HL-60 (cell line): ENCODE data around the gene SH3GL2.

Source experiments
- DNase-seq, 2 experiments: peaks; one replicate each; pipeline ENCODE4 v3.0.0-alpha.2; 2010 to 2020; ENCODE audit warnings: low read depth in 1 of 2, low spot score in 1 of 2
- H3K27ac ChIP-seq: fragments of 250-450 bp; sonication (Bioruptor Pico); replicated peaks from 2 replicates; pipeline ENCODE4 v1.5.1; 2020; ENCODE audit warnings: mild to moderate bottlenecking, moderate library complexity
- H3K27me3 ChIP-seq: fragments of 250-450 bp; sonication (Bioruptor Pico); 2 replicates; pipeline ENCODE4 v1.5.1; 2021; ENCODE audit warnings: mild to moderate bottlenecking, moderate library complexity; ENCODE audit not compliant: insufficient read depth, poor library complexity, severe bottlenecking
- H3K4me3 ChIP-seq: replicated peaks from 2 replicates; pipeline ENCODE4 v1.5.1; 2011; ENCODE audit warnings: mild to moderate bottlenecking, control low read depth, low read length; ENCODE audit not compliant: insufficient read depth
- GABPA ChIP-seq: IDR thresholded peaks from 2 replicates; pipeline ENCODE4 v1.6.1; 2012; ENCODE audit warnings: low read depth
- POLR2AphosphoS5 ChIP-seq: IDR thresholded peaks from 2 replicates; pipeline ENCODE4 v1.6.1; 2012; ENCODE audit warnings: low read depth
- SPI1 ChIP-seq: IDR thresholded peaks from 2 replicates; pipeline ENCODE4 v1.6.1; 2012; ENCODE audit warnings: low read depth, mild to moderate bottlenecking, borderline replicate concordance
- TF ChIP-seq, protein P1 (sequence below): IDR thresholded peaks from one replicate; pipeline ENCODE4 v1.5.1; 2011; ENCODE audit warnings: low read length, control low read depth, inconsistent platforms; ENCODE audit not compliant: insufficient read depth
- TF ChIP-seq, protein P2 (sequence below): IDR thresholded peaks from 2 replicates; pipeline ENCODE4 v1.6.1; 2012; ENCODE audit warnings: low read depth; ENCODE audit not compliant: insufficient replicate concordance

The SH3GL2 gene

DNA sequence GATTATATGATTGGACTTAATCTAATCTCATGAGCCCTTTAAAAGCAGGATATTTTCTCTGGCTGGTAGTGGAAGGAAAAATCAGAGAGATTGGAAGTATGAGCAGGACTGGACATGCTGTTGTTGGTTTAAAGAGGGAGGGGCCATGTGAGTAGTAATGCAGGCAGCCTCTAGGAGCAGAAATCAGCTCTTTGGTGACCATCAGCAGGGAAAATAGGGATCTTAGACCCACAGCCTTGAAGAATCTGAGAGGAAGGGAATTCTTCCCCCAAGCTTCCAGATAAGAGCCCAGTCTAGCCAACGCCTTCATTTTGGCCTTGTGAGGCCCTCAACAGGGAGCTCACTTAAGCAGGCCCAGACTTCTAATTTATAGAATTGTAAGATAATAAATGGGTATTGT lies 9.5 kb downstream of the SH3GL2 start:
- Histone ChIP-seq H3K27me3 (no peaks in the 10 kb centered on the region), H3K27ac (no peak overlapping the region), H3K4me3 (no peak overlapping the region)
- TF ChIP-seq, protein P1, sequence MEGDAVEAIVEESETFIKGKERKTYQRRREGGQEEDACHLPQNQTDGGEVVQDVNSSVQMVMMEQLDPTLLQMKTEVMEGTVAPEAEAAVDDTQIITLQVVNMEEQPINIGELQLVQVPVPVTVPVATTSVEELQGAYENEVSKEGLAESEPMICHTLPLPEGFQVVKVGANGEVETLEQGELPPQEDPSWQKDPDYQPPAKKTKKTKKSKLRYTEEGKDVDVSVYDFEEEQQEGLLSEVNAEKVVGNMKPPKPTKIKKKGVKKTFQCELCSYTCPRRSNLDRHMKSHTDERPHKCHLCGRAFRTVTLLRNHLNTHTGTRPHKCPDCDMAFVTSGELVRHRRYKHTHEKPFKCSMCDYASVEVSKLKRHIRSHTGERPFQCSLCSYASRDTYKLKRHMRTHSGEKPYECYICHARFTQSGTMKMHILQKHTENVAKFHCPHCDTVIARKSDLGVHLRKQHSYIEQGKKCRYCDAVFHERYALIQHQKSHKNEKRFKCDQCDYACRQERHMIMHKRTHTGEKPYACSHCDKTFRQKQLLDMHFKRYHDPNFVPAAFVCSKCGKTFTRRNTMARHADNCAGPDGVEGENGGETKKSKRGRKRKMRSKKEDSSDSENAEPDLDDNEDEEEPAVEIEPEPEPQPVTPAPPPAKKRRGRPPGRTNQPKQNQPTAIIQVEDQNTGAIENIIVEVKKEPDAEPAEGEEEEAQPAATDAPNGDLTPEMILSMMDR, result no peak
- TF ChIP-seq SPI1, result no peak
- TF ChIP-seq, protein P2, sequence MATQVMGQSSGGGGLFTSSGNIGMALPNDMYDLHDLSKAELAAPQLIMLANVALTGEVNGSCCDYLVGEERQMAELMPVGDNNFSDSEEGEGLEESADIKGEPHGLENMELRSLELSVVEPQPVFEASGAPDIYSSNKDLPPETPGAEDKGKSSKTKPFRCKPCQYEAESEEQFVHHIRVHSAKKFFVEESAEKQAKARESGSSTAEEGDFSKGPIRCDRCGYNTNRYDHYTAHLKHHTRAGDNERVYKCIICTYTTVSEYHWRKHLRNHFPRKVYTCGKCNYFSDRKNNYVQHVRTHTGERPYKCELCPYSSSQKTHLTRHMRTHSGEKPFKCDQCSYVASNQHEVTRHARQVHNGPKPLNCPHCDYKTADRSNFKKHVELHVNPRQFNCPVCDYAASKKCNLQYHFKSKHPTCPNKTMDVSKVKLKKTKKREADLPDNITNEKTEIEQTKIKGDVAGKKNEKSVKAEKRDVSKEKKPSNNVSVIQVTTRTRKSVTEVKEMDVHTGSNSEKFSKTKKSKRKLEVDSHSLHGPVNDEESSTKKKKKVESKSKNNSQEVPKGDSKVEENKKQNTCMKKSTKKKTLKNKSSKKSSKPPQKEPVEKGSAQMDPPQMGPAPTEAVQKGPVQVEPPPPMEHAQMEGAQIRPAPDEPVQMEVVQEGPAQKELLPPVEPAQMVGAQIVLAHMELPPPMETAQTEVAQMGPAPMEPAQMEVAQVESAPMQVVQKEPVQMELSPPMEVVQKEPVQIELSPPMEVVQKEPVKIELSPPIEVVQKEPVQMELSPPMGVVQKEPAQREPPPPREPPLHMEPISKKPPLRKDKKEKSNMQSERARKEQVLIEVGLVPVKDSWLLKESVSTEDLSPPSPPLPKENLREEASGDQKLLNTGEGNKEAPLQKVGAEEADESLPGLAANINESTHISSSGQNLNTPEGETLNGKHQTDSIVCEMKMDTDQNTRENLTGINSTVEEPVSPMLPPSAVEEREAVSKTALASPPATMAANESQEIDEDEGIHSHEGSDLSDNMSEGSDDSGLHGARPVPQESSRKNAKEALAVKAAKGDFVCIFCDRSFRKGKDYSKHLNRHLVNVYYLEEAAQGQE, result no peak
- no peak for TF ChIP-seq POLR2AphosphoS5
- no peak for TF ChIP-seq GABPA
- no peak for DNase-seq

DNA sequence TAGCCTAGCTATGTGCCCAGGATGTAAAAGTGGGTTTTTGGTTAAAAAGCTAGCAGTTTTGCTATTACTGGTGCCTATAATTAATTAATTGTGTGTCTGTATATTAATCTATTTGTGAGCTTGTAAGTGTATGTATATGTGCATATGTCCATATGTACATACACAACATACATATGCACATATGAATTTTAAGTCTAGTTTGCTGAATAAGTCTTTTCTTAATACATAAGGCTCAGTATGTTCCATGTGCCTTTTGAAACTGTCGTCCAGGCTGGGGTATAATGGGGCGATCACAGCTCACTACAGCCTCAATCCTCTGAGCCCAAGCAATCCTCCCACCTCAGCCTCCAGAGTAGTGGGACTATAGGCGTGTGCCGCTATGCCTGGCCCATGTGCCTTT lies 10.1 kb downstream of the SH3GL2 start:
- no peaks in the 10 kb centered on the region for H3K27me3 ChIP-seq
- no peak for TF ChIP-seq SPI1
- TF ChIP-seq, protein P1, result no peak
- TF ChIP-seq POLR2AphosphoS5, result no peak
- TF ChIP-seq, protein P2, result no peak
- no peak for TF ChIP-seq GABPA
- H3K4me3 ChIP-seq, result no peak overlapping the region
- no peak for DNase-seq
- no peak overlapping the region for H3K27ac ChIP-seq

DNA sequence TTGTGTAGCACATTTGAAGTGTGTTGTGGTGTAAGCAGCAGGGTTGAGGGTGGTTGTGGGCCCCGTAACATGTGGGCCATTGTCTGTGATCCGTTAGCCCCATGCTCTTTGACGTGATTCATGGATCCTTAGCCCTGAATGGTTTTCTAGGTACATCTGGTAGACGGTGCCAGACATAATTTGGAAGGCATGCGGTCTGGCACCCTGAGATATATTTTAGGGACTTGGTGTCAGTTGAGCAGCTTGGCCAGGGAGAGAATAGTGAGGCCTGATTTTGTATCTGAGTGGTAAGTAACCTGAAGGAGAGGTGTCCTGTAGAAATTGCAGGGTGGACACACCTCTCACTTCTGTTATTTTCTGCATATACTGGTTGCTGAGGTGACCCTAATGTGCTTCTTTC lies 10.9 kb downstream of the SH3GL2 start:
- no peaks in the 10 kb centered on the region for H3K27me3 ChIP-seq
- no peak for TF ChIP-seq POLR2AphosphoS5
- TF ChIP-seq, protein P1, result no peak
- H3K27ac ChIP-seq, result no peak overlapping the region
- DNase-seq, result no peak
- H3K4me3 ChIP-seq, result no peak overlapping the region

DNA sequence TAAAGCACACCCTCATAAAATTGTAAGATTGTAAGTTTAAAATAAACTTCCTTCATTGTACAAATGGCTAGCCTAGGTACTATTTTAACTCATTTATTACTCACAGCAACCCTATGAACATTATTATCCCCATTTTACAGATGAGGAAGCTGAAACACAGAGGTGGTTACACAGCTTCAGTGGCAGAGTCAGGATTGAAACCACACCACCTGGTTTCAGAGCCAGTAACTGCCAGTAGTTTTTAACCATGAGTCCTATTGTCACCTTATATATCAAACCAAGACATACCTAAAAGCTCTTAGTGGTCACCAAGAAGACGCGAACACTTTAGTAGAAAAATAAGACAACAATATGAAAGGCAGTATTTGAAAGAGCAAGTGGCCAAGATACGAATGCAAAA lies 16.1 kb downstream of the SH3GL2 start:
- TF ChIP-seq POLR2AphosphoS5 (no peak), SPI1 (no peak), GABPA (no peak)
- TF ChIP-seq, protein P1, result no peak
- TF ChIP-seq, protein P2, result no peak
- Histone ChIP-seq H3K27me3 (no peaks in the 10 kb centered on the region), H3K4me3 (no peak overlapping the region), H3K27ac (no peak overlapping the region)
- no peak for DNase-seq
